HL-60 (cell line): ENCODE results near the gene RBPJ.
A peak's percentile ranks its signal among the peaks of the same experiment; 100 is the strongest.

Experiments
- CTCF ChIP-seq: IDR thresholded peaks from one replicate; pipeline ENCODE4 v1.5.1; 2011; ENCODE audit warnings: low read length, control low read depth, inconsistent platforms; ENCODE audit not compliant: insufficient read depth
- GABPA ChIP-seq: IDR thresholded peaks from 2 replicates; pipeline ENCODE4 v1.6.1; 2012; ENCODE audit warnings: low read depth
- POLR2AphosphoS5 ChIP-seq: IDR thresholded peaks from 2 replicates; pipeline ENCODE4 v1.6.1; 2012; ENCODE audit warnings: low read depth
- REST ChIP-seq: IDR thresholded peaks from 2 replicates; pipeline ENCODE4 v1.6.1; 2012; ENCODE audit warnings: low read depth; ENCODE audit not compliant: insufficient replicate concordance

GRCh38 chr4:26319467-26319948 lies 1.3 kb upstream of the RBPJ start:
- no peak for TF ChIP-seq CTCF
- no peak for TF ChIP-seq REST
- 0 out of 2 replicates have a peak, but pooled peaks have one; percentile 11 for TF ChIP-seq POLR2AphosphoS5
- no peak for TF ChIP-seq GABPA
